Activated CD8-positive, alpha-beta memory T cell treated with anti-CD3 and anti-CD28 coated beads for 4 hours (primary cell): ENCODE measurements around the gene RNF152.

Experiments
- DNase-seq, 2 donors: peaks; one replicate each; pipeline ENCODE4 v3.0.0-alpha.2; 2020; ENCODE audit warnings: low read depth in 2 of 2

Gene RNF152

GRCh38 chr18:61894751-61895524, 2.1 kb upstream of the RNF152 start:
- DNase-seq: no peak

- DNase-seq: peak; percentile 38 to 57
Measured at GRCh38 chr18:61893971-61894750, 1.4 kb upstream of the RNF152 start.

GRCh38 chr18:61893309-61893970, 633 bp upstream of the RNF152 start:
- DNase-seq: peak in 1 of 2 donors; percentile 8

- DNase-seq: no peak
Measured at GRCh38 chr18:61891894-61892293, 913 bp downstream of the RNF152 start.

GRCh38 chr18:61891271-61891670, 1.5 kb downstream of the RNF152 start:
- no peak for DNase-seq

GRCh38 chr18:61890344-61890743, 2.5 kb downstream of the RNF152 start:
- DNase-seq: no peak

- DNase-seq: no peak
Measured at GRCh38 chr18:61889541-61889940, 3.3 kb downstream of the RNF152 start.

GRCh38 chr18:61888622-61889021, 4.2 kb downstream of the RNF152 start:
- no peak for DNase-seq

GRCh38 chr18:61887838-61888237, 5.0 kb downstream of the RNF152 start:
- no peak for DNase-seq

GRCh38 chr18:61883547-61883946, 9.3 kb downstream of the RNF152 start:
- DNase-seq: no peak

- DNase-seq: no peak
Measured at GRCh38 chr18:61882296-61883004, 10.4 kb downstream of the RNF152 start.

- DNase-seq: no peak
Measured at GRCh38 chr18:61876899-61877298, 15.9 kb downstream of the RNF152 start.

- no peak for DNase-seq
Measured at GRCh38 chr18:61870151-61870550, 22.7 kb downstream of the RNF152 start.

- no peak for DNase-seq
Measured at GRCh38 chr18:61869636-61870035, 23.2 kb downstream of the RNF152 start.

- DNase-seq: no peak
Measured at GRCh38 chr18:61865466-61866175, 27.2 kb downstream of the RNF152 start.

GRCh38 chr18:61861372-61861771, 31.4 kb downstream of the RNF152 start:
- no peak for DNase-seq

GRCh38 chr18:61860302-61860701, 32.5 kb downstream of the RNF152 start:
- no peak for DNase-seq

- DNase-seq: no peak
Measured at GRCh38 chr18:61859113-61859512, 33.7 kb downstream of the RNF152 start.

- DNase-seq: no peak
Measured at GRCh38 chr18:61856678-61857077, 36.1 kb downstream of the RNF152 start.

GRCh38 chr18:61855449-61856378, 37.1 kb downstream of the RNF152 start:
- DNase-seq: no peak
